Measurements from ENCODE around the gene EHD2.

Gene EHD2

GRCh38 chr19:47673426-47673825 is 39.8 kb upstream of the EHD2 start:
- TF ChIP-seq, protein P1, sequence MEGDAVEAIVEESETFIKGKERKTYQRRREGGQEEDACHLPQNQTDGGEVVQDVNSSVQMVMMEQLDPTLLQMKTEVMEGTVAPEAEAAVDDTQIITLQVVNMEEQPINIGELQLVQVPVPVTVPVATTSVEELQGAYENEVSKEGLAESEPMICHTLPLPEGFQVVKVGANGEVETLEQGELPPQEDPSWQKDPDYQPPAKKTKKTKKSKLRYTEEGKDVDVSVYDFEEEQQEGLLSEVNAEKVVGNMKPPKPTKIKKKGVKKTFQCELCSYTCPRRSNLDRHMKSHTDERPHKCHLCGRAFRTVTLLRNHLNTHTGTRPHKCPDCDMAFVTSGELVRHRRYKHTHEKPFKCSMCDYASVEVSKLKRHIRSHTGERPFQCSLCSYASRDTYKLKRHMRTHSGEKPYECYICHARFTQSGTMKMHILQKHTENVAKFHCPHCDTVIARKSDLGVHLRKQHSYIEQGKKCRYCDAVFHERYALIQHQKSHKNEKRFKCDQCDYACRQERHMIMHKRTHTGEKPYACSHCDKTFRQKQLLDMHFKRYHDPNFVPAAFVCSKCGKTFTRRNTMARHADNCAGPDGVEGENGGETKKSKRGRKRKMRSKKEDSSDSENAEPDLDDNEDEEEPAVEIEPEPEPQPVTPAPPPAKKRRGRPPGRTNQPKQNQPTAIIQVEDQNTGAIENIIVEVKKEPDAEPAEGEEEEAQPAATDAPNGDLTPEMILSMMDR (IDR thresholded peaks at IDR 0.05; ENCODE audit: low read depth, low read length, missing control alignments) = no peak
- no peak overlapping the region for H3K4me3 ChIP-seq (replicated peaks; ENCODE audit: low read depth, low read length)
- no peak for DNase-seq (ENCODE audit: extremely low read depth, low read depth)

DNA sequence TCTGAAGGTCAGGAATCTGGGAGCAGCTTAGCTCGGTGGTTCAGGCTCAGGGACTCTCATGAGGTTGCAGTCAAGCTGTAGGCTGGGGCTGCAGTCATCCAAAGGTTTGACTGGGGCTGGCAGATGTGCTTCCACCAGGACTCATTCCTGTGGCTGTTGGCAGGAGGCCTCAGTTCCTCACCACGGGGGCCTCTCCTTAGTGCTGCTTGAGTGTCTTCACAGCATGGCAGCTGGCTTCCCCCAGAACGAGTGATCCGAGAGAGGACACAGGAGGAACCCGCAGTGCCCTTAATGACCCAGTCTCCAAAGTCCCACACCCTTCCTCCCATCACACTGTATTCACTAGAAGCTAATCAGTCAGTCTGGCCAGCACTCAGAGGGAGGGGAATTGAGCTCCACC is 38.7 kb upstream of the EHD2 start:
- TF ChIP-seq, protein P1 (IDR thresholded peaks at IDR 0.05; ENCODE audit: low read depth, low read length, missing control alignments) = no peak
- DNase-seq (ENCODE audit: extremely low read depth, low read depth) = no peak
- no peak overlapping the region for H3K4me3 ChIP-seq (replicated peaks; ENCODE audit: low read depth, low read length)

DNA sequence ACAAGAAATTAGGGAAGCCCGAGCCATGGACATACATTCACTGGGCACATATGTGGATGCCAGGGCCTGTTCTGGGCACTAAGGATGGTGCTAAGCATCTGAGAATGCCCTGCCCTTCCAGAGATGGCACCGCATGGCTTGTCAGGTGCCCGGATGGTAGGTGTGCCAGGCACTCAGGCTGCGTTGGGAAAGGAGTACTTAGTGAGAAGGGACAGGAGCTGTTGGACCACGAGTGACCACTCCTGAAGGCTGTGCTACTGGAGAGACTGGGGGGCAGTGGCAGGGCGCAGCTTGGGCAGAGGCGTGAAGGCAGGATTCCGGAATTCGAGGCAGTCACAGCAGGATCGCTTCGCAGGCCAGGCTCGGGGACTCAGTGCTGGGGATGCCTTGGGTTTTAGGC is 38.0 kb upstream of the EHD2 start:
- TF ChIP-seq, protein P1 (IDR thresholded peaks at IDR 0.05; ENCODE audit: low read depth, low read length, missing control alignments) = no peak
- no peak for DNase-seq (ENCODE audit: extremely low read depth, low read depth)
- no peak overlapping the region for H3K4me3 ChIP-seq (replicated peaks; ENCODE audit: low read depth, low read length)

GRCh38 chr19:47675859-47676258 is 37.4 kb upstream of the EHD2 start:
- no peak for DNase-seq (ENCODE audit: extremely low read depth, low read depth)
- no peak overlapping the region for H3K4me3 ChIP-seq (replicated peaks; ENCODE audit: low read depth, low read length)
- TF ChIP-seq, protein P1 (IDR thresholded peaks at IDR 0.05; ENCODE audit: low read depth, low read length, missing control alignments) = no peak

DNA sequence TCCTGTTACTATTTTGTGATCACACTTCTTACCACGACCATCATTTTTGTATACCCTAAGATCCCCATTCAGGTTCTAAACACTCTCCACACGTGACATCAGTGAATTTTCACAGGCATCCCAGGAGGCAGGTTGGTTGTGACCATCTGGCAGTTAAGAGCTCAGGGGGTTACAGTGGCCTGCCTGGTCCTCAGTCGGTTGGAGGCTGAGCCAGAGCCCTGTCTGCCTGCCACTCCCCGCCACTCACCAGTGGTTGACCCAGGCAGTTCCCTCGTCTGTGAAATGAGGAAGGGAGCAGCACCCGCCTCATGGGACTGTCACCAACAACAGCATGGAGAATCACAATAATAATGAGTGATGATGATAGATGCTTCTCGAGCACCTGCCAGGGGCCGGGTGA is 36.4 kb upstream of the EHD2 start:
- DNase-seq (ENCODE audit: extremely low read depth, low read depth) = no peak
- H3K4me3 ChIP-seq (replicated peaks; ENCODE audit: low read depth, low read length) = no peak overlapping the region

GRCh38 chr19:47679251-47679900 is 33.8 kb upstream of the EHD2 start:
- no peak for DNase-seq (ENCODE audit: extremely low read depth, low read depth)
- TF ChIP-seq, protein P1 (IDR thresholded peaks at IDR 0.05; ENCODE audit: low read depth, low read length, missing control alignments) = no peak
- H3K4me3 ChIP-seq (replicated peaks; ENCODE audit: low read depth, low read length) = no peak overlapping the region

More for the DNA sequence above, 36.4 kb upstream of the EHD2 start:
- TF ChIP-seq, protein P1 (IDR thresholded peaks at IDR 0.05; ENCODE audit: low read depth, low read length, missing control alignments) = no peak
